ENCODE data around the gene MEF2C. TPM values are rescaled to one million over a fixed set of nuclear protein-coding genes. Genes with fewer than 3 reads are reported as not detected.

The MEF2C gene
- polyA plus RNA-seq, 1 donor from 2014 or later, result 30.2 TPM

- no peaks in the 10 kb centered on the region for H4K20me1 ChIP-seq (ENCODE audit: insufficient read depth)
- H3K9me3 ChIP-seq (ENCODE audit: low read length), result no peaks in the 10 kb centered on the region
- H3K79me2 ChIP-seq (replicated peaks; ENCODE audit: insufficient read depth, low read length), result no peaks in the 10 kb centered on the region
- H3K9me2 ChIP-seq (ENCODE audit: insufficient read depth, low read length), result no peaks in the 10 kb centered on the region
- H3K36me3 ChIP-seq (ENCODE audit: insufficient read depth, low read length), result no peaks in the 10 kb centered on the region
- no peaks in the 10 kb centered on the region for H3K27me3 ChIP-seq (ENCODE audit: insufficient read depth, low read depth, low read length)
- TF ChIP-seq MXI1 (conservative IDR thresholded peaks at IDR 0.05; ENCODE audit: poor library complexity, severe bottlenecking), result no peak
- TF ChIP-seq, protein P1, sequence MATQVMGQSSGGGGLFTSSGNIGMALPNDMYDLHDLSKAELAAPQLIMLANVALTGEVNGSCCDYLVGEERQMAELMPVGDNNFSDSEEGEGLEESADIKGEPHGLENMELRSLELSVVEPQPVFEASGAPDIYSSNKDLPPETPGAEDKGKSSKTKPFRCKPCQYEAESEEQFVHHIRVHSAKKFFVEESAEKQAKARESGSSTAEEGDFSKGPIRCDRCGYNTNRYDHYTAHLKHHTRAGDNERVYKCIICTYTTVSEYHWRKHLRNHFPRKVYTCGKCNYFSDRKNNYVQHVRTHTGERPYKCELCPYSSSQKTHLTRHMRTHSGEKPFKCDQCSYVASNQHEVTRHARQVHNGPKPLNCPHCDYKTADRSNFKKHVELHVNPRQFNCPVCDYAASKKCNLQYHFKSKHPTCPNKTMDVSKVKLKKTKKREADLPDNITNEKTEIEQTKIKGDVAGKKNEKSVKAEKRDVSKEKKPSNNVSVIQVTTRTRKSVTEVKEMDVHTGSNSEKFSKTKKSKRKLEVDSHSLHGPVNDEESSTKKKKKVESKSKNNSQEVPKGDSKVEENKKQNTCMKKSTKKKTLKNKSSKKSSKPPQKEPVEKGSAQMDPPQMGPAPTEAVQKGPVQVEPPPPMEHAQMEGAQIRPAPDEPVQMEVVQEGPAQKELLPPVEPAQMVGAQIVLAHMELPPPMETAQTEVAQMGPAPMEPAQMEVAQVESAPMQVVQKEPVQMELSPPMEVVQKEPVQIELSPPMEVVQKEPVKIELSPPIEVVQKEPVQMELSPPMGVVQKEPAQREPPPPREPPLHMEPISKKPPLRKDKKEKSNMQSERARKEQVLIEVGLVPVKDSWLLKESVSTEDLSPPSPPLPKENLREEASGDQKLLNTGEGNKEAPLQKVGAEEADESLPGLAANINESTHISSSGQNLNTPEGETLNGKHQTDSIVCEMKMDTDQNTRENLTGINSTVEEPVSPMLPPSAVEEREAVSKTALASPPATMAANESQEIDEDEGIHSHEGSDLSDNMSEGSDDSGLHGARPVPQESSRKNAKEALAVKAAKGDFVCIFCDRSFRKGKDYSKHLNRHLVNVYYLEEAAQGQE (IDR thresholded peaks at IDR 0.05; ENCODE audit: borderline replicate concordance), result no peak
- TF ChIP-seq EZH2 (IDR thresholded peaks at IDR 0.05; ENCODE audit: borderline replicate concordance, insufficient read depth, low read length, poor library complexity, severe bottlenecking), result no peak
- TF ChIP-seq SMC3 (conservative IDR thresholded peaks at IDR 0.05; ENCODE audit: poor library complexity), result no peak
- no peak for TF ChIP-seq POLR2AphosphoS5 (IDR thresholded peaks at IDR 0.05)
- TF ChIP-seq, protein P2, sequence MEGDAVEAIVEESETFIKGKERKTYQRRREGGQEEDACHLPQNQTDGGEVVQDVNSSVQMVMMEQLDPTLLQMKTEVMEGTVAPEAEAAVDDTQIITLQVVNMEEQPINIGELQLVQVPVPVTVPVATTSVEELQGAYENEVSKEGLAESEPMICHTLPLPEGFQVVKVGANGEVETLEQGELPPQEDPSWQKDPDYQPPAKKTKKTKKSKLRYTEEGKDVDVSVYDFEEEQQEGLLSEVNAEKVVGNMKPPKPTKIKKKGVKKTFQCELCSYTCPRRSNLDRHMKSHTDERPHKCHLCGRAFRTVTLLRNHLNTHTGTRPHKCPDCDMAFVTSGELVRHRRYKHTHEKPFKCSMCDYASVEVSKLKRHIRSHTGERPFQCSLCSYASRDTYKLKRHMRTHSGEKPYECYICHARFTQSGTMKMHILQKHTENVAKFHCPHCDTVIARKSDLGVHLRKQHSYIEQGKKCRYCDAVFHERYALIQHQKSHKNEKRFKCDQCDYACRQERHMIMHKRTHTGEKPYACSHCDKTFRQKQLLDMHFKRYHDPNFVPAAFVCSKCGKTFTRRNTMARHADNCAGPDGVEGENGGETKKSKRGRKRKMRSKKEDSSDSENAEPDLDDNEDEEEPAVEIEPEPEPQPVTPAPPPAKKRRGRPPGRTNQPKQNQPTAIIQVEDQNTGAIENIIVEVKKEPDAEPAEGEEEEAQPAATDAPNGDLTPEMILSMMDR (IDR thresholded peaks at IDR 0.05; ENCODE audit: poor library complexity, severe bottlenecking), result no peak
- no peak for TF ChIP-seq TAF1 (IDR thresholded peaks at IDR 0.05; ENCODE audit: low read depth)
- no peak for TF ChIP-seq EP300 (conservative IDR thresholded peaks at IDR 0.05; ENCODE audit: poor library complexity, severe bottlenecking)
- TF ChIP-seq RAD21 (conservative IDR thresholded peaks at IDR 0.05), result no peak
- H3K27ac ChIP-seq (ENCODE audit: low read length), result no peak overlapping the region
- no peaks in the 10 kb centered on the region for H3F3A ChIP-seq (ENCODE audit: insufficient read depth, low read length, poor library complexity, severe bottlenecking)
- no peak overlapping the region for H3K4me3 ChIP-seq (ENCODE audit: low read length)
- H3K4me2 ChIP-seq (ENCODE audit: low read length), result no peak overlapping the region
- no peak overlapping the region for H2AFZ ChIP-seq (ENCODE audit: low read depth, low read length)
- no peak overlapping the region for H3K9ac ChIP-seq (ENCODE audit: low read length)
Measured at GRCh38 chr5:88823201-88823600, 59.8 kb downstream of the MEF2C start.

GRCh38 chr5:88821161-88821560, 61.8 kb downstream of the MEF2C start:
- no peaks in the 10 kb centered on the region for H3F3A ChIP-seq (ENCODE audit: insufficient read depth, low read length, poor library complexity, severe bottlenecking)
- H3K9me2 ChIP-seq (ENCODE audit: insufficient read depth, low read length), result no peaks in the 10 kb centered on the region
- H3K27ac ChIP-seq (ENCODE audit: low read length), result no peak overlapping the region
- no peaks in the 10 kb centered on the region for H3K27me3 ChIP-seq (ENCODE audit: insufficient read depth, low read depth, low read length)
- H4K20me1 ChIP-seq (ENCODE audit: insufficient read depth), result no peaks in the 10 kb centered on the region
- no peak for TF ChIP-seq TAF1 (IDR thresholded peaks at IDR 0.05; ENCODE audit: low read depth)
- TF ChIP-seq, protein P2 (IDR thresholded peaks at IDR 0.05; ENCODE audit: poor library complexity, severe bottlenecking), result no peak
- TF ChIP-seq RAD21 (conservative IDR thresholded peaks at IDR 0.05), result no peak
- no peak for TF ChIP-seq EZH2 (IDR thresholded peaks at IDR 0.05; ENCODE audit: borderline replicate concordance, insufficient read depth, low read length, poor library complexity, severe bottlenecking)
- no peak for TF ChIP-seq SMC3 (conservative IDR thresholded peaks at IDR 0.05; ENCODE audit: poor library complexity)
- TF ChIP-seq POLR2AphosphoS5 (IDR thresholded peaks at IDR 0.05), result no peak
- TF ChIP-seq EP300 (conservative IDR thresholded peaks at IDR 0.05; ENCODE audit: poor library complexity, severe bottlenecking), result no peak
- TF ChIP-seq, protein P1 (IDR thresholded peaks at IDR 0.05; ENCODE audit: borderline replicate concordance), result no peak
- no peak for TF ChIP-seq MXI1 (conservative IDR thresholded peaks at IDR 0.05; ENCODE audit: poor library complexity, severe bottlenecking)
- H3K4me2 ChIP-seq (ENCODE audit: low read length), result no peak overlapping the region
- H2AFZ ChIP-seq (ENCODE audit: low read depth, low read length), result no peak overlapping the region
- no peaks in the 10 kb centered on the region for H3K79me2 ChIP-seq (replicated peaks; ENCODE audit: insufficient read depth, low read length)
- no peak overlapping the region for H3K4me3 ChIP-seq (ENCODE audit: low read length)
- H3K36me3 ChIP-seq (ENCODE audit: insufficient read depth, low read length), result no peaks in the 10 kb centered on the region
- no peaks in the 10 kb centered on the region for H3K9me3 ChIP-seq (ENCODE audit: low read length)
- no peak overlapping the region for H3K9ac ChIP-seq (ENCODE audit: low read length)
